AG10803 (cell line): ENCODE results near the gene ATP5F1D.

ENCODE experiments used
- DNase-seq: peaks from one replicate; pipeline ENCODE4 v3.0.0; 2010; ENCODE audit warnings: low read depth
- H3K4me3 ChIP-seq: 2 replicates; pipeline ENCODE4 v1.5.1; 2011; ENCODE audit warnings: mild to moderate bottlenecking, low read length, control low read depth
- CTCF ChIP-seq: conservative IDR thresholded peaks from 2 replicates; pipeline ENCODE4 v1.5.1; 2011; ENCODE audit warnings: mild to moderate bottlenecking, low read length, control low read depth, inconsistent platforms

The ATP5F1D gene

GRCh38 chr19:1259206-1259875 lies 17.8 kb downstream of the ATP5F1D start:
- H3K4me3 ChIP-seq, result no peak overlapping the region
- DNase-seq, result peak; percentile 71
- no peak for TF ChIP-seq CTCF

GRCh38 chr19:1259876-1260748 lies 18.6 kb downstream of the ATP5F1D start:
- TF ChIP-seq CTCF, result no peak
- DNase-seq, result no peak
- H3K4me3 ChIP-seq, result peak overlapping the region; percentile 22; the same call in 1 of the 2 replicates

GRCh38 chr19:1260749-1261537 lies 19.4 kb downstream of the ATP5F1D start:
- no peak for TF ChIP-seq CTCF
- peak; percentile 94 for DNase-seq
- H3K4me3 ChIP-seq, result peak overlapping the region; percentile 74

GRCh38 chr19:1261538-1261797 lies 19.9 kb downstream of the ATP5F1D start:
- no peak; the same call in 1 of the 2 replicates for TF ChIP-seq CTCF
- H3K4me3 ChIP-seq, result peak overlapping the region; percentile 74
- no peak for DNase-seq

- TF ChIP-seq CTCF, result no peak
- DNase-seq, result peak; percentile 67
- H3K4me3 ChIP-seq, result peak overlapping the region; percentile 74
Measured at GRCh38 chr19:1261798-1262622, 20.5 kb downstream of the ATP5F1D start.

- TF ChIP-seq CTCF, result no peak
- DNase-seq, result no peak
- H3K4me3 ChIP-seq, result no peak overlapping the region
Measured at GRCh38 chr19:1262623-1263123, 21.1 kb downstream of the ATP5F1D start.
